Heart left ventricle (tissue), 16 donors: Measurements from ENCODE around the gene ZNF511. TPM values are rescaled to one million over a fixed set of nuclear protein-coding genes. Genes with fewer than 3 reads are reported as not detected.
A peak's percentile ranks its signal among the peaks of the same experiment; 100 is the strongest.

Experiments used
- ATAC-seq, 4 donors: fragments of 200-7000 bp; cut with Tn5 transposase; one replicate each; pipeline ENCODE4 v1.9.1; 2020 to 2022; ENCODE audit warnings: moderate library complexity in 4 of 4, mild to moderate bottlenecking in 3 of 4, moderate number of reproducible peaks in 1 of 4
- DNase-seq, 5 donors: peaks; one replicate each; pipeline ENCODE4 v3.0.0-alpha.2; 2020
- H3K27ac ChIP-seq, 12 donors: fragments of 200-600 bp; sonication (generic) in 4 of 12; one replicate each; pipeline versions ENCODE4 v1.5.0 to v1.8.0; 2016 to 2022; ENCODE audit warnings: mild to moderate bottlenecking in 2 of 12
- H3K27me3 ChIP-seq, 9 donors: fragments of 200-600 bp; sonication (generic) in 2 of 9; one replicate each; pipeline versions ENCODE4 v1.5.1 to v1.8.0; 2016 to 2022; ENCODE audit warnings: mild to moderate bottlenecking in 3 of 9
- H3K36me3 ChIP-seq, 9 donors: fragments of 200-600 bp; sonication (generic) in 2 of 9; one replicate each; pipeline versions ENCODE4 v1.5.0 to v1.8.0; 2018 to 2022; ENCODE audit warnings: mild to moderate bottlenecking in 2 of 9
- H3K4me1 ChIP-seq, 12 donors: fragments of 200-600 bp; sonication (generic) in 4 of 12; one replicate each; pipeline versions ENCODE4 v1.5.0 to v1.8.0; 2016 to 2022; ENCODE audit warnings: mild to moderate bottlenecking in 3 of 12
- H3K4me3 ChIP-seq, 12 donors: fragments of 200-600 bp; sonication (generic) in 4 of 12; one replicate each; pipeline versions ENCODE4 v1.5.0 to v1.8.0; 2017 to 2022; ENCODE audit warnings: mild to moderate bottlenecking in 9 of 12, moderate library complexity in 4 of 12
- H3K9me3 ChIP-seq, 12 donors: fragments of 200-600 bp; sonication (generic) in 4 of 12; one replicate each; pipeline versions ENCODE4 v1.5.0 to v1.8.0; 2016 to 2022; ENCODE audit warnings: mild to moderate bottlenecking in 1 of 12
- POLR2A ChIP-seq, 2 donors: fragments of 450-650 bp; IDR thresholded peaks; one replicate each; pipeline ENCODE4 v1.6.1; 2017; ENCODE audit warnings: antibody characterized with exemption in 2 of 2, mild to moderate bottlenecking in 2 of 2, moderate library complexity in 2 of 2
- WGBS, 4 donors: extraction: QIAGEN DNeasy Blood & Tissue Kit in 2 of 4; methylation state at CpG; one replicate each; pipeline versions ENCODE4 v1.1.5 to v1.1.7; 2013 to 2018; 5-methylcytosine and 5-hydroxymethylcytosine counted together
- intact Hi-C, 10 donors: fragments of 100-400 bp; cut with DNase I; formaldehyde crosslinking; loops; one replicate each; pipeline versions ENCODE4 v1.11.1 to v1.14.2; 2022
- polyA plus RNA-seq, 2 donors: library from polyadenylated mRNA; stranded (reverse); fragments of 200-250 nt; gene quantifications; one replicate each; pipeline ENCODE4 v1.2.3, GENCODE V29; 2013
- total RNA-seq, 9 donors: library from RNA; depleted of rRNA in 2 of 9; stranded (reverse); fragments of >200 nt in 2 of 9; fragmentation: NEBNext Ultra II Directional in 3 of 9; extraction: Animal tissue kit (Norgen Biotek cat#: 25700) in 3 of 9; gene quantifications; one replicate each; pipeline versions ENCODE4 v1.1.0 to v1.2.4, GENCODE V29; 2016 to 2023
- TF ChIP-seq, protein P1 (sequence below), 12 donors: fragments of 200-600 bp; sonication (generic) in 4 of 12; IDR thresholded peaks; one replicate each; pipeline versions ENCODE4 v1.5.0 to v1.8.0; 2018 to 2022; ENCODE audit warnings: antibody characterized with exemption in 12 of 12, mild to moderate bottlenecking in 5 of 12
- donor health status: ischemic (EF 13 %, LVEDD 7.1; RV severe dilation, severe dysfunction).
- donor health status: healthy with polysubstance abuse.
- donor health status: DM: no; HTN: yes; CAD: no.
- donor health status: DM: no; HTN: no; CAD: no.
- donor health status: ischemic (EF 25% LVEDD 6.9; RV normal size, moderate dysfunction).
- donor health status: ischemic (EF 25% LVEDD 5.7; RV mildly dilated, moderate dysfunction).
- donor health status: healthy.
- donor health status: DM: yes; HTN: yes; CAD: no.
- donor health status: ischemic (EF 35%, LVEDD 5.7; RV mildly dilated, moderate dysfunction).
- donor health status: nonischemic (EF 11% LVEDD 7.7; RV severe dilation, severe dysfunction).
- donor health status: DM: yes; HTN: yes; CAD: no.
- donor health status: PGD.
- donor health status: ischemic (EF 29% LVEDD 5.4; RV normal size, mild dysfunction).
- donor health status: nonischemic (EF 23%, LVEDD 6.1; RV moderate dilation, normal function).

The ZNF511 gene
- total and polyA plus RNA-seq, 11 donors = 34.5 to 80.4 (median 41.8) TPM

DNA sequence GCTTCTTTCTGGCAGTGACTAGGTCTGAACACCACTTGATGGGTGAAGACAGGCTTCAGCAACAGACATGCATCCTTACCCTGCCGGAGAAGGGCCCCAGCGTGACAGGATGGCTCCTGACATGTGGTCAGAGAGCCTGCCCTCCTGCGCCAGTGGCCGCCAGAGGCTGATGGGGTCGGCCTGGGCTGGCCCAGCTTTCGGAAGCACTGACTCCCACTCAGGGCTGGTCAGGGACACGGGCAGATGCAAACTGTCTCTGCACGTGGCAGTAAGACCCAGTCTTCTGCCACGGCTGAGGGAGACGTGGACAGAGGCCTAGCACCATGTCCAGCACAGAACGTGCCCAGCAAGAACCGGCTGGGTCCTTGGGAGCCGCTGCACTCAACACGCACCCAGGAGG, 10.2 kb upstream of the ZNF511 start:
- 88 to 94% (median 91%) methylated on average over 11 to 14 of the region's 14 CpGs for WGBS, 4 donors
- no peak for ATAC-seq
- no peak for TF ChIP-seq POLR2A (IDR thresholded peaks at IDR 0.05)
- TF ChIP-seq, protein P1, sequence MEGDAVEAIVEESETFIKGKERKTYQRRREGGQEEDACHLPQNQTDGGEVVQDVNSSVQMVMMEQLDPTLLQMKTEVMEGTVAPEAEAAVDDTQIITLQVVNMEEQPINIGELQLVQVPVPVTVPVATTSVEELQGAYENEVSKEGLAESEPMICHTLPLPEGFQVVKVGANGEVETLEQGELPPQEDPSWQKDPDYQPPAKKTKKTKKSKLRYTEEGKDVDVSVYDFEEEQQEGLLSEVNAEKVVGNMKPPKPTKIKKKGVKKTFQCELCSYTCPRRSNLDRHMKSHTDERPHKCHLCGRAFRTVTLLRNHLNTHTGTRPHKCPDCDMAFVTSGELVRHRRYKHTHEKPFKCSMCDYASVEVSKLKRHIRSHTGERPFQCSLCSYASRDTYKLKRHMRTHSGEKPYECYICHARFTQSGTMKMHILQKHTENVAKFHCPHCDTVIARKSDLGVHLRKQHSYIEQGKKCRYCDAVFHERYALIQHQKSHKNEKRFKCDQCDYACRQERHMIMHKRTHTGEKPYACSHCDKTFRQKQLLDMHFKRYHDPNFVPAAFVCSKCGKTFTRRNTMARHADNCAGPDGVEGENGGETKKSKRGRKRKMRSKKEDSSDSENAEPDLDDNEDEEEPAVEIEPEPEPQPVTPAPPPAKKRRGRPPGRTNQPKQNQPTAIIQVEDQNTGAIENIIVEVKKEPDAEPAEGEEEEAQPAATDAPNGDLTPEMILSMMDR (IDR thresholded peaks at IDR 0.05) = no peak

DNA sequence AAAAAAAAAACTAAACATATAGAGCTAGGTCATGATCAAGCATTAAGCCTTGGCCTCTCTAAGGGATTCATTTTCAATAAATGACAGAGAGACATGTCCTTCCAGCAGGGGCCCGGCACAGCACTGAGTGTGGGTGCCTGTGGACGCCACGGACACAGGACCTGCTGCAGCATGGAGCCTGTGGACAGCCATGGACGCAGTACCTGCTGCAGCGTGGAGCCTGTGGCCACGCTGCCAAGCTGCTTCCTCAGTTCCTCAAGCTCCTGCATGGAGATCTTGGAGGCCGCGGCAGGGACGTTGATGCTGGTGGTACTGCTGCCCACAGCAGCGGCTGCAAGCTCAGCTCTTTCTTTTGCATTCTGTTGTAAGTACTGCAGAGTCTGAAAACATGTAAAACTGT, 9.5 kb upstream of the ZNF511 start:
- no peak for TF ChIP-seq POLR2A (IDR thresholded peaks at IDR 0.05)
- TF ChIP-seq, protein P1 (IDR thresholded peaks at IDR 0.05) = no peak
- Histone ChIP-seq H3K9me3 (no peaks in the 10 kb centered on the region), H3K36me3 (peaks cover 5 to 90% (median 81%) of the 10 kb centered on the region in 9 donors), H3K27ac (no peak overlapping the region), H3K4me1 (peaks cover 0 to 7% (median 0%) of the 10 kb centered on the region in 12 donors), H3K27me3 (no peaks in the 10 kb centered on the region), H3K4me3 (no peak overlapping the region)
- WGBS, 4 donors = 89 to 100% (median 91%) methylated on average over 10 of the region's 10 CpGs
- DNase-seq = no peak
- intact Hi-C loops = no loop called here
- ATAC-seq = no peak

More for the DNA sequence above, 10.2 kb upstream of the ZNF511 start:
- peaks cover 5 to 97% (median 89%) of the 10 kb centered on the region in 9 donors for H3K36me3 ChIP-seq
- intact Hi-C loops = no loop called here
- H3K4me3 ChIP-seq = no peak overlapping the region
- peaks cover 0 to 12% (median 0%) of the 10 kb centered on the region in 12 donors for H3K4me1 ChIP-seq
- H3K27me3 ChIP-seq = no peaks in the 10 kb centered on the region
- no peak overlapping the region for H3K27ac ChIP-seq
- DNase-seq = peak in 1 of 5 donors; percentile 17
- H3K9me3 ChIP-seq = no peaks in the 10 kb centered on the region

DNA sequence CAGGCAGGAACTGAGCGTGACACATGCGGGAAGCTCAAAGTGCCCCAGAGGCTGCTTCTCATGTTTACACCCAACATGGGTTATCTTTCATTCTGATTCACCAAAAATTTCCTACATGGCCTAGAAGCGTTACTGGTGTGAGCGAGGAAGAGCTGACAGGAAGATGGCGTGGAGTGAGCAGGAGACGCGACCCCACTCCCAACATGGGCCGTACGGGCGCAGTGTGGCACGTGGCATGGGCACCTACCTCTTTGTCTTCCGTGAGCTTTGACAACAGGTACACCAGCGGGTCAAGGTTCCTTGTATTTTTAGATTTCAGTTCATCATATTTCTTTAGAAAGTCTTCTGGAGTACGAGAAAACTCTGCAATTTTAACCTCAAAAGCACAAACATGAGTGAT, 9.0 kb upstream of the ZNF511 start:
- WGBS, 4 donors = 95 to 98% (median 96%) methylated on average over 14 of the region's 14 CpGs
- Histone ChIP-seq H3K4me3 (no peak overlapping the region), H3K4me1 (peaks cover 0 to 5% (median 0%) of the 10 kb centered on the region in 12 donors), H3K9me3 (no peaks in the 10 kb centered on the region), H3K27ac (no peak overlapping the region), H3K36me3 (peaks cover 5 to 84% (median 76%) of the 10 kb centered on the region in 9 donors), H3K27me3 (no peaks in the 10 kb centered on the region)
- intact Hi-C loops = no loop called here
- TF ChIP-seq, protein P1 (IDR thresholded peaks at IDR 0.05) = no peak
- TF ChIP-seq POLR2A (IDR thresholded peaks at IDR 0.05) = no peak
- no peak for ATAC-seq
- no peak for DNase-seq

DNA sequence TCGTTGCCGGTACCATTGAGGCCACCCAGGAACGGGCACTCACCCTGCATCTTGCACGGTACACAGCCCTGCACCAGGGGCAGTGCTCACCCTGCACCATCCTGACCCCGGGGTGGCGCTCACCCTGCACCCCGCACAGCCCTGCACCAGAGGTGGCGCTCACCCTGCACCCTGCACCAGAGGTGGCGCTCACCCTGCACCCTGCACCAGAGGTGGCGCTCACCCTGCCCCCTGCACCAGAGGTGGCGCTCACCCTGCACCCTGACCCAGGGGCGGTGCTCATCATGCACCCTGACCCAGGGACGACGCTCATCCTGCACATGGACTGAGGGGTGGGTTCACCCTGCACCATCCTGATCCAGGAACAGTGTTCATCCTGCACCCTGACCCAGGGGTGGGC, 6.5 kb upstream of the ZNF511 start:
- TF ChIP-seq, protein P1 (IDR thresholded peaks at IDR 0.05) = no peak
- no peak for TF ChIP-seq POLR2A (IDR thresholded peaks at IDR 0.05)
- no peak overlapping the region for H3K27ac ChIP-seq
- intact Hi-C loops = no loop called here
- H3K9me3 ChIP-seq = no peaks in the 10 kb centered on the region
- no peaks in the 10 kb centered on the region for H3K27me3 ChIP-seq
- H3K36me3 ChIP-seq = peaks cover 5 to 62% (median 51%) of the 10 kb centered on the region in 9 donors
- ATAC-seq (peak in 1 of 4 donors; percentile 20), DNase-seq (peak in 1 of 5 donors; percentile 22)
- no peak overlapping the region for H3K4me3 ChIP-seq
- 93 to 99% (median 97%) methylated on average over 9 to 14 of the region's 14 CpGs for WGBS, 4 donors
- H3K4me1 ChIP-seq = peaks cover 0 to 25% (median 11%) of the 10 kb centered on the region in 12 donors
